Left lung (tissue), 10 donors: ENCODE measurements around the gene CC2D2B. TPM values are rescaled to one million over a fixed set of nuclear protein-coding genes. Genes with fewer than 3 reads are reported as not detected.
"Not testable (repeated sequence)": the region's sequence is repeated elsewhere in the genome, so short reads cannot be mapped to it uniquely, and the experiment has no call there.

Experiments used
- ATAC-seq: fragments of 200-7000 bp; cut with Tn5 transposase; one replicate; pipeline ENCODE4 v1.9.1; 2020; ENCODE audit warnings: moderate library complexity
- DNase-seq, 4 donors: peaks; one replicate each; pipeline ENCODE4 v3.0.0-alpha.2; 2013 to 2020
- H3K27ac ChIP-seq, 2 donors: fragments of 200-600 bp; sonication (generic) in 1 of 2; one replicate each; pipeline versions ENCODE4 v1.5.0 to v1.8.0; 2020 to 2021
- H3K27me3 ChIP-seq, 2 donors: fragments of 200-600 bp; sonication (generic) in 1 of 2; one replicate each; pipeline versions ENCODE4 v1.5.0 to v1.8.0; 2020 to 2021
- H3K36me3 ChIP-seq, 2 donors: fragments of 200-600 bp; sonication (generic) in 1 of 2; one replicate each; pipeline versions ENCODE4 v1.5.0 to v1.8.0; 2020 to 2021
- H3K4me1 ChIP-seq, 2 donors: fragments of 200-600 bp; one replicate each; pipeline ENCODE4 v1.8.0; 2021
- H3K4me3 ChIP-seq, 2 donors: fragments of 200-600 bp; sonication (generic) in 1 of 2; one replicate each; pipeline versions ENCODE4 v1.5.0 to v1.8.0; 2020 to 2021; ENCODE audit warnings: mild to moderate bottlenecking in 1 of 2
- H3K9me3 ChIP-seq, 2 donors: fragments of 200-600 bp; sonication (generic) in 1 of 2; one replicate each; pipeline versions ENCODE4 v1.5.0 to v1.8.0; 2020 to 2021
- CTCF ChIP-seq, 2 donors: fragments of 200-600 bp; sonication (generic) in 1 of 2; IDR thresholded peaks; one replicate each; pipeline versions ENCODE4 v1.5.0 to v1.8.0; 2021; ENCODE audit warnings: antibody characterized with exemption in 2 of 2
- intact Hi-C, 2 donors: fragments of 100-400 bp; cut with DNase I; formaldehyde crosslinking; loops; one replicate each; pipeline versions ENCODE4 v1.11.2 to v1.14.2; 2022
- polyA plus RNA-seq, 6 donors: library from polyadenylated mRNA; unstranded; fragments of 120-200 nt; gene quantifications; one replicate each; pipeline ENCODE4 v1.2.1, GENCODE V29; 2013; ENCODE audit not compliant: insufficient read length in 6 of 6
- total RNA-seq, 2 donors: library from RNA; stranded (reverse); fragmentation: NEBNext Ultra II Directional; extraction: Animal tissue kit (Norgen Biotek cat#: 25700); gene quantifications; one replicate each; pipeline ENCODE4 v1.2.1, GENCODE V29; 2021
- donor health status: DM: no; HTN: yes; CAD: no.
- donor health status: DM: no; HTN: no; CAD: no.

Gene CC2D2B
- total and polyA plus RNA-seq, 8 donors = 0.79 to 3.5 (median 2.0) TPM

- Histone ChIP-seq H3K4me1 (no peaks in the 10 kb centered on the region), H3K27ac (no peak overlapping the region), H3K9me3 (no peaks in the 10 kb centered on the region), H3K27me3 (no peaks in the 10 kb centered on the region), H3K36me3 (peaks cover 0 to 71% of the 10 kb centered on the region in 2 donors), H3K4me3 (no peak overlapping the region)
- intact Hi-C loops = no loop called here
- ATAC-seq (no peak), DNase-seq (no peak)
- TF ChIP-seq CTCF (IDR thresholded peaks at IDR 0.05) = no peak
These were observed 34.1 kb upstream of the CC2D2B start for GRCh38 chr10:95873651-95874050.

GRCh38 chr10:95874783-95875182 lies 33.0 kb upstream of the CC2D2B start:
- DNase-seq, H3K27ac ChIP-seq, H3K9me3 ChIP-seq, H3K4me3 ChIP-seq, H3K4me1 ChIP-seq, H3K27me3 ChIP-seq, intact Hi-C loops, ATAC-seq: not testable (repeated sequence)
- H3K36me3 ChIP-seq = peaks cover 0 to 66% of the 10 kb centered on the region in 2 donors

- Histone ChIP-seq H3K36me3 (peaks cover 0 to 46% of the 10 kb centered on the region in 2 donors), H3K4me1 (no peaks in the 10 kb centered on the region), H3K27ac (no peak overlapping the region), H3K4me3 (no peak overlapping the region), H3K27me3 (no peaks in the 10 kb centered on the region), H3K9me3 (no peaks in the 10 kb centered on the region)
- ATAC-seq (no peak), DNase-seq (no peak)
- no peak for TF ChIP-seq CTCF (IDR thresholded peaks at IDR 0.05)
- intact Hi-C loops = no loop called here
These were observed 31.0 kb upstream of the CC2D2B start for GRCh38 chr10:95876756-95877155.

- Histone ChIP-seq H3K27ac (no peak overlapping the region), H3K9me3 (no peaks in the 10 kb centered on the region), H3K4me3 (no peak overlapping the region), H3K36me3 (peaks cover 0 to 36% of the 10 kb centered on the region in 2 donors), H3K4me1 (no peaks in the 10 kb centered on the region), H3K27me3 (no peaks in the 10 kb centered on the region)
- no peak for TF ChIP-seq CTCF (IDR thresholded peaks at IDR 0.05)
- ATAC-seq (no peak), DNase-seq (no peak)
- intact Hi-C loops = no loop called here
These were observed 29.9 kb upstream of the CC2D2B start for GRCh38 chr10:95877881-95878280.

GRCh38 chr10:95880704-95881103 lies 27.1 kb upstream of the CC2D2B start:
- Histone ChIP-seq H3K27me3 (no peaks in the 10 kb centered on the region), H3K4me1 (peaks cover 0 to 3% of the 10 kb centered on the region in 2 donors), H3K9me3 (no peaks in the 10 kb centered on the region), H3K36me3 (peaks cover 0 to 12% of the 10 kb centered on the region in 2 donors), H3K27ac (peak overlapping the region in 1 of 2 donors; percentile 55), H3K4me3 (no peak overlapping the region)
- ATAC-seq = no peak
- intact Hi-C loops = no loop called here
- no peak for TF ChIP-seq CTCF (IDR thresholded peaks at IDR 0.05)
- no peak for DNase-seq

GRCh38 chr10:95881316-95881715 lies 26.5 kb upstream of the CC2D2B start:
- no peaks in the 10 kb centered on the region for H3K27me3 ChIP-seq
- H3K9me3 ChIP-seq = no peaks in the 10 kb centered on the region
- no peak for TF ChIP-seq CTCF (IDR thresholded peaks at IDR 0.05)
- H3K36me3 ChIP-seq = peaks cover 0 to 6% of the 10 kb centered on the region in 2 donors
- H3K27ac ChIP-seq = peak overlapping the region in 1 of 2 donors; percentile 59
- intact Hi-C loops = no loop called here
- no peak for ATAC-seq
- DNase-seq = peak in 2 of 4 donors; percentile 65 to 75
- H3K4me3 ChIP-seq = no peak overlapping the region
- H3K4me1 ChIP-seq = peaks cover 0 to 3% of the 10 kb centered on the region in 2 donors
